HG03342 (cell line): ENCODE results near the gene CAPN7.
A peak's percentile ranks its signal among the peaks of the same experiment; 100 is the strongest.

ENCODE experiments used
- ATAC-seq: cut with Tn5 transposase; IDR thresholded peaks from one replicate; pipeline ENCODE4 v1.9.1; 2021; ENCODE audit warnings: mild to moderate bottlenecking, moderate library complexity; ENCODE audit not compliant: unreplicated experiment

The CAPN7 gene

GRCh38 chr3:15272426-15273196, 66.6 kb downstream of the CAPN7 start:
- ATAC-seq = no peak

- ATAC-seq = no peak
Measured at GRCh38 chr3:15273227-15273626, 67.2 kb downstream of the CAPN7 start.

GRCh38 chr3:15276028-15276724, 70.1 kb downstream of the CAPN7 start:
- ATAC-seq = no peak

DNA sequence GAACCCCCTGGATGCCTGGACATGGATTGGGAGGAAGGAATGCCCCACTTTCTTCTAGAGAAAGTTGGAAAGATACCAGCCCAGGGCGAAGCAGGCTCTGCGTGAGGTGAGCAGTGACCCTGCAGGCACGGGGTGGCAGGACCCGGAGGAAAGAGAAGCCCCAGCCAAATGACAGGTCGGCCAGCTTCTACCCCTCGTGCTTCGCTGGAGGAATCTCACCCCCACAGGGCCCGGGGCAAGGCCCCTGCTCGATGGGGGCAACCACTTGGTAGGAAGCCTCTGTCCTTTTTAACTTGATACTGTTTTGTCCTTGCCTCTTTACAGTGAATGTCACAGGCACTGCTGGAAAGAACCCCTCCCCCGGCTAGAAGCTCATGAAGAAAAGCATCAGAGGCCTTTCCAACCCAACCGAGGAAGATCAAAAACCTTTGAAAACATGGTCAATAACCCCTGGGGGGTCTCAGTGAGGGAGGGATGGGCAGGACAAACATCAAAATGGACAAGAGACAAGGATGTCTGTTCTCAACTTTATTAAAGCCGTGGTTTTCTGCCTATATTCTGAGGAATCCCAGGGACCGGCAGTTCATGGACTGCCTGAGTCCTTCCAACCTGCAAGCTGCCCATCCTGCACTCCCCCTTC, 71.9 kb downstream of the CAPN7 start:
- ATAC-seq = no peak

- no peak for ATAC-seq
Measured at GRCh38 chr3:15279205-15279604, 73.2 kb downstream of the CAPN7 start.

- ATAC-seq = no peak
Measured at GRCh38 chr3:15279671-15280402, 73.8 kb downstream of the CAPN7 start.

DNA sequence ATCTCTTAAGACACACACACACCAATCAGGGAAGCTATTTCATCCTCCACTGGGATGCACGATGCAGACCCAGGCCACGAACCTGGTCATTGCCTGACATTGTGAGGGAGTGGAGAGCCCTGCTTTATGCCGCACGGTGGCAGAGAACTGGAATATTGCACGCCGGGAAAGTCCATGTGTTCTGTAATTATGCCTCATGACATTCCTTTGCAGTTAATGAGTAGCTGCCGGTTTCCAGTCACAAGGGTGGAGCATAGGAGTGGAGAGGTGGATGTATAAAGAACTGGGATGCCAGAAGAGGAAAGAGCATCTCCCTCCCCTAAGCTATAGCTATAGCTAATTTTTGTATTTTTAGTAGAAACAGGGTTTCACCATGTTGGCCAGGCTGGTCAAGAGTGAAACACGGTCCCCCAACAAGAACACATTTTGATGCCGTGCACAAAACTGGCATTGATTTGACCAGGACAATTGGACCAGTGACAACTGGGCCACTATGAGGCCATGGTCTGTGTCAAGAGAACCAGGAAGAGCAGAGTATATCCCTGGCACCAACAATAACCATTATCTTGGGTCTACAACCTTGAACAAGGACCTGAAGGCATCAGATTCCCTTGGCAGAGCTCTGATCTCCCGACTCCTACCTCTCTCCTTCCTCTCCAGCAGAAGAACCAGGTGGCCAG, 74.9 kb downstream of the CAPN7 start:
- no peak for ATAC-seq

GRCh38 chr3:15281817-15282216, 75.8 kb downstream of the CAPN7 start:
- ATAC-seq = no peak

DNA sequence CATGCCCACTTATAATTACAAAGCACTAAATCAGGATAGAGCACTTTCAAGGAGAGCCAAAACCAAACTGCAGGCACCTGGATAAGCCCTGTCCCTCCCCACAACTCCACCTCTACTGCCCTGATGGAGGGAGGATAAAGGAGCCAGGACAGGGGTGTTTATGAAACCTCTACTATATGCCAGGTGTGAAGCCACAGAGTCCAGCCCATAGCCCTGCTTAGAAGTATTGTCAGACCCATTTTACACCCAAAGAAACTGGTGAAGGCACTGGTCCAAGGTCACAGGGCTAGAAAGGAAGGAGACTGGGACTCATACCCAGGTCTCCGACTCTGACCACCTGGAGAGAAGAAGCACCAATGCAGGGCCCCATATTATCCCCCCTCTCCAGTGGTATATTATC, 77.7 kb downstream of the CAPN7 start:
- ATAC-seq = no peak

GRCh38 chr3:15284121-15284889, 78.3 kb downstream of the CAPN7 start:
- no peak for ATAC-seq

GRCh38 chr3:15286022-15286421, 80.0 kb downstream of the CAPN7 start:
- ATAC-seq = no peak

DNA sequence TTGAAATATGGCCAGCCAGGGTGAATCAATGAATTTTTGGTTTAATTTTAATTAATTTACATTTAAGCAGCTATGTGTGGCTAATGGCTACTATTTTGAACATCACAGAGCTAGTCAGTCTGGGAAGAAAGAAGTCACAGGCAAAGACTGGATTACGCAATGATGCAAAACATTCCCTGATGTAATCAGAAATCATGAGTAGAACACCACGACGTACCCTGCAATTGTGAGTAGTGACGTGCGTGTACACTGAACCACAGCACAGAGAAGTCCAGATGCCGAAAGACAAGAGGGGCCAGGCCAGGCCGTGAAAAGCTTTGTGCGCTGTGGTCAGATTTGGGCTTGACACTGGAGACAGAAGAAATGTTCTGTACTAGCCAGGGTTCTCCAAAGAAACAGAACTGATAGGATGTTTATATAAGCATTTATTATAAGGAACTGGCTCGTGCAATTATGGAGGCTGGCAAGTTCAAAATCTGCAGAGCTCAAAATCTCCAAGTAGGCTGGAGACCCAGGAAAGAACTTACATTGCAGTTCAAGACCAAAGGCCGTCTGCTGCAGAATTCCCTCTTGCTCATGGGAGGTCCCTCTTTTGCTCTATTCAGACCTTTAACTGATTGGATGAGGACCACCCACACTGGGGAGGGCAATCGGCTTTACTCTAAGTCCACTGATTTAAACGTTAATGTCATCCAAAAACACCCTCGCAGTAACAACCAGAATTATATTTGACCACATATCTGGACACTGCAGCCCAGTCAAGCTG, 81.7 kb downstream of the CAPN7 start:
- no peak for ATAC-seq

DNA sequence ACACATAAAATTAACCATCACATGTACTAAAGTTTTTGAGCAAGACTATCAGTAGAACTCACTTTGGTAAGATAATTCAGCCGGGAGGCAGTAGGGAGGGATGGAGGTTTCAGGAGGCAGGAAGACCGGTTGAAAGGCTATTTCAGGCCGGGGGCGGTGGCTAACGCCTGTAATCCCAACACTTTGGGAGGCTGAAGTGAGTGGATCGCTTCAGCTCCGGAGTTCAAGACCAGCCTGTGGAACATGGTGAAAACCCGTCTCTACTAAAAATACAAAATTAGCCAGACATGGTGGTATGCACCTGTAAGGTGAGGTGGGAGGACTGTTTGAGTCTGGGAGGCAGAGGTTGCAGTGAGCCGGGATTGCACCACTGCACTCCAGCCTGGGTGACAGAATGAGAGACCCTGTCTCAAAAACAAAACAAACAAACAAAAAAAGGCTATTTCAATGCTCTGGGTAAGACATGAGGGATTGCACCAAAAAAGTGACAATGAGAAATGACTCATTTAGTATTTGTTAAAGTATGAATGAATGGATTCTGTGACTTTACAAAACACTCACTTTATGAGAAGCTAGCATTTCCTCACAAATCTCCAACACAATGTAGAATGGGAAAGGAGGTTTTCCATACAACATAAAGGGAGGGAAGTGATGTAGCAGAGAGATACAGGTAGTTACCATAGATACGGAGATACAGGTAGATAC, 82.4 kb downstream of the CAPN7 start:
- no peak for ATAC-seq

- no peak for ATAC-seq
Measured at GRCh38 chr3:15289661-15290060, 83.6 kb downstream of the CAPN7 start.

DNA sequence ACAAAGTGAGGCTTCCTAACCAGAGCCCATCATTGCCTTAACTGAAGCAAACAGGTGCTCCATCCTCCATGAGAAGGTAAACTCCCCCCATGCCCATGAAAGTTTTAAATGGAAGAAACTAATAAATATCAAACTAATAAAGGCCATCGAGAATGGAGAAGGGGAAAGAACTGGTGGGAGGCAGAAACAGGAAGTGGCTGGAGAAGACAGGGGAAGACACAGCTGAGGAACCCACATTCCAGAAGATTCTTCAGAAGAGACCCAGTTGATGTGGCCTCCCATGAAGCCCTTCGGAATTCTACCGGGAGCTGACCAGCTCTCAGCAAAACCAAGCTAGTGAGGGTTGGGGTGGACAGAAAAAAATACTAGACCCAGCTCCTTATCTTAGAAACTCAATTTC, 84.7 kb downstream of the CAPN7 start:
- ATAC-seq = no peak

DNA sequence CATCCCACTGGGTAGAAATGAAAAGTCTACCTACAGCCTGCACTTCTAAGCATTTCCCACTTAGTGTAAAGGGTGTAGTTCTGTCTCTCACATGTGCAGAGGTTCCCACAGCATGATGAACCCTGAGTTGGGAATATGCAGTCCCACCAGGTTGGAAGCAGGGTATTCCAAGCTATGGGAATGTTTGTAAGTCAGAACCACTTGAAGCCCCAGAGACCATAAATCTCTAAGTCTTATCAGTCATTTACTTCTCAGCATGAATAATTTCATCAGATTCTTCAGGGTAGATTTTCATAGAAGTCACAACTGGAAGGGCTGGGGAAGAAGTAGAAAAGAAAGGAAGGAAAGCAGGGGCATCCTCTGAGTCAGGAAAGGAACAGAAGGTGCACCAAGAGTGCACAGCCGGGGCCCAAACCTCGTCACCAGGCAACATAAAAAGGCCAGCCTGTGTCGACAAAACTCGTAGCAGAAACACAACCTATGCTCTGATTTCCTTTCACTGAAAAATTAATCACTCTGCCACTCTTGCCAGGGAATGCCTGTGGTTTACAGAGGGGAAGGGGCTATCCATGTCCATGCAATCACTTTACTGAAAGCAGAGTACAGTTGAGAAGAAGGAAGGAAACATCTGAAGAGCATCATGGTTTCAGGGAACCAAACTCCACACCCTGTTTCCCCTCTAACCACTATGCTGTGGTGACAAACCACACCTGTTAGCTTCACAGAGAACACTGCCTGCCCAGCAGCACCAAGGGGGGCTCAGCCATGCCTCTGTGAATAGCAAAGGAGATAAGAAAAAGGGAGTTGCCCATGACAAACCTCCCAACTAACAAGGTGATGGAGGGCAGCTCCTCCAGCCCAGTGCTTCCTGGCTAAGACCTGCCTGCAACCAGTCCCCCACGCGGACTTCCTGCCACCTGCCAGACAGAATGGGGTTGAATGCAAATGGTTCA, 85.8 kb downstream of the CAPN7 start:
- peak; percentile 86 for ATAC-seq

DNA sequence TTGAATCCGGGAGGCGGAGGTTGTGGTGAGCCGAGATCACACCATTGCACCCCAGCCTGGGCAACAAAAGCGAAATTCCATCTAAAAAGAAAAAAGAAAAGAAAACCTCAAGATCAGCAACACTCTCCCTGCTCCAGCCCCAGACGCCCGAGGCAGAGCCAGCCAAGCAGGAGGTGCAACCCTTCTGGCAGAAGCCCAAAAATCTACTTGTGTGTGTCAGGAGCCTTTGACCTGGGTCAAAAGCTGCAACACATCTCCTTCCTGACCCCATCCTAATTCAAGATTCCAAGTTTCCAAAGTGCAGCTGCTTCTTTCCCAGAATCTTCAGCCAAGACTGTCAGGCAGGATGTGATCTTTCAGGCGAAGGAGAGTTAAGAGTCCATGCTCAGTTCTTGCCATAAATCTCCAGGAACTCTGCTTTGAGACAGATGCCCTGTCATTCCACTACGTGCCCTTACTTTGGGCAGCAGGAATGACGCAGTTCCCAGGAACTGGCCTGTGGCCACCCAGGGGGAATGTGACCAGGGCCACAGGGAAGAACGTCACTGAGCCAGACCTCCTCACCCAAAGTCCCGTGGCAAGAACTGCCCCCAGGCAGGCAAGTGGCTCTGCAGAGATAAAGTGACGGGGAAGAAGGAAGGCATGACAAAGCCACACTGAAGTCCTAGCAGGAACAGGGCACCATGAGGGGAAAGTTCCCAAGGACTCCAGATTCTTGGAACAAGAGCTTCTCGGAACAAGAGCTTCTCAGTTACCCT, 86.9 kb downstream of the CAPN7 start:
- ATAC-seq = no peak
